Kidney (tissue), 14 donors: ENCODE data around the gene PLEKHF1. TPM values are rescaled to one million over a fixed set of nuclear protein-coding genes. Genes with fewer than 3 reads are reported as not detected.

Experiments
- DNase-seq, 5 donors: peaks; one replicate each; pipeline ENCODE4 v3.0.0-alpha.2; 2013 to 2020
- FAIRE-seq: peaks from 2 replicates; lab custom pipeline; 2012; peaks lifted over from hg19 to GRCh38; lab: Jason Lieb, UNC
- H3K27ac ChIP-seq, 2 donors: one replicate each; pipeline ENCODE4 v1.7.0; 2013; ENCODE audit warnings: low read depth in 2 of 2, low read length in 2 of 2, inconsistent platforms in 1 of 2
- H3K27me3 ChIP-seq: one replicate; pipeline ENCODE4 v1.7.1; 2013; ENCODE audit warnings: low read length, inconsistent platforms; ENCODE audit not compliant: control insufficient read depth, insufficient read depth
- H3K36me3 ChIP-seq, 3 donors: one replicate each; pipeline versions ENCODE4 v1.7.0 to v1.7.1; 2013; ENCODE audit warnings: low read length in 3 of 3, control low read depth in 1 of 3, inconsistent platforms in 1 of 3; ENCODE audit not compliant: insufficient read depth in 3 of 3, control insufficient read depth in 2 of 3
- H3K4me1 ChIP-seq, 3 donors: one replicate each; pipeline versions ENCODE4 v1.7.0 to v1.7.1; 2013; ENCODE audit warnings: low read length in 3 of 3, inconsistent platforms in 1 of 3, low read depth in 1 of 3; ENCODE audit not compliant: control insufficient read depth in 2 of 3, insufficient read depth in 2 of 3
- H3K4me3 ChIP-seq, 3 donors: one replicate each; pipeline versions ENCODE4 v1.7.0 to v1.8.1; 2013; ENCODE audit warnings: low read length in 3 of 3, control low read depth in 1 of 3, inconsistent platforms in 1 of 3
- H3K9ac ChIP-seq, 3 donors: one replicate each; pipeline versions ENCODE4 v1.7.0 to v1.7.1; 2013; ENCODE audit warnings: low read length in 3 of 3, control low read depth in 1 of 3, inconsistent platforms in 1 of 3
- H3K9me3 ChIP-seq, 3 donors: one replicate each; pipeline versions ENCODE4 v1.7.0 to v1.7.1; 2013; ENCODE audit warnings: low read length in 3 of 3, control low read depth in 1 of 3, inconsistent platforms in 1 of 3; ENCODE audit not compliant: control insufficient read depth in 2 of 3, insufficient read depth in 1 of 3
- intact Hi-C: fragments of 100-400 bp; cut with DNase I; formaldehyde crosslinking; loops from one replicate; pipeline ENCODE4 v1.11.1; 2022
- polyA plus RNA-seq: library from polyadenylated mRNA; stranded (reverse); fragments of 350-450 nt; fragmentation: Illumina TruSeq; extraction: RNeasy Lipid Tissue Mini Kit (QIAGEN cat#74804); gene quantifications from one replicate; pipeline ENCODE4 v1.2.3, GENCODE V29; 2014; ENCODE audit warnings: low read depth, low replicate concordance; ENCODE audit not compliant: insufficient read depth
- total RNA-seq: library from RNA; stranded (reverse); fragmentation: NEBNext Ultra II Directional; extraction: Animal tissue kit (Norgen Biotek cat#: 25700); gene quantifications from one replicate; pipeline ENCODE4 v1.2.1, GENCODE V29; 2021
- TF ChIP-seq, protein P1 (sequence below): IDR thresholded peaks from 3 replicates; pipeline ENCODE4 v1.5.1; 2012; ENCODE audit warnings: mild to moderate bottlenecking, moderate library complexity, borderline replicate concordance; ENCODE audit not compliant: insufficient read depth; ENCODE audit errors: extremely low read depth
- donor health status: control.
- donor health status: control.
- donor health status: control.
- donor health status: control.
- donor health status: control.
- donor health status: DM: yes; HTN: yes; CAD: no.
- donor health status: Normal renal cell carcinoma (clear cell type).

Gene PLEKHF1
- total and polyA plus RNA-seq, 2 donors from 2014 or later: 7.1 to 11.7 TPM

DNA sequence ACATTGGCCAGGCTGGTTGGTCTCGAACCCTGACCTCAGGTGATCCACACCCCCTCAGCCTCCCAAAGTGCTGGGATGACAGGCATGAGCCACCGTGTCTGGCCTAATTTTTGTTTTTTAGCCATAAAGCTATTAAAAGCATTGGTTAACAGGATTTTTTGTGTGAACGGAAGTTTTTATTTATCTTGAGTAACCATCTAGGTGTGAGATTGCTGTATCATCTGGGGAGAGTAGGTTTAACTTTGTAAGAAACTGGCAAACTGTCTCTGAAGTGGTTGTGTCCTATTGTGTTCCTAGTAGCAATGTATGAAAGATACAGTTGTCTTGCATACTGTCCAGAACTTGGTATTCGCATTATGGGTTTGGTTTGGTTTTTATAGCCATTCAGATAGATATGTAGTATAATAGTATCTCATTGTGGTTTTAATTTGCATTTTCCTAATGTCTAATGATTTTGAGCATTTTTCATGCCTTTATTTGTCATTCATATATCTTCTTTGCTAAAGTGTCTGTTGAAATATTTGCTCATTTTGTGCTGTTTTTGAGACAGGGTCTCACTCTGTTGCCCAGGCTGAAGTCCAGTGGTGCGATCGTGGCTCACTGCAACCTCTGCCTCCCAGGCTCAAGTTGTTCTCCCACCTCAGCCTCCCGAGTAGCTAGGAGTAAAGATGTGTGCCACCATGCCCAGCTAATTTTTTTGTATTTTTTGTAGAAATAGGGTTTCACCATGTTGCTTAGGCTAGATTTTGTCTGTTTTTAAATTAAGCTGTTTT lies 13.5 kb upstream of the PLEKHF1 start:
- no peak overlapping the region for H3K27ac ChIP-seq
- TF ChIP-seq, protein P1, sequence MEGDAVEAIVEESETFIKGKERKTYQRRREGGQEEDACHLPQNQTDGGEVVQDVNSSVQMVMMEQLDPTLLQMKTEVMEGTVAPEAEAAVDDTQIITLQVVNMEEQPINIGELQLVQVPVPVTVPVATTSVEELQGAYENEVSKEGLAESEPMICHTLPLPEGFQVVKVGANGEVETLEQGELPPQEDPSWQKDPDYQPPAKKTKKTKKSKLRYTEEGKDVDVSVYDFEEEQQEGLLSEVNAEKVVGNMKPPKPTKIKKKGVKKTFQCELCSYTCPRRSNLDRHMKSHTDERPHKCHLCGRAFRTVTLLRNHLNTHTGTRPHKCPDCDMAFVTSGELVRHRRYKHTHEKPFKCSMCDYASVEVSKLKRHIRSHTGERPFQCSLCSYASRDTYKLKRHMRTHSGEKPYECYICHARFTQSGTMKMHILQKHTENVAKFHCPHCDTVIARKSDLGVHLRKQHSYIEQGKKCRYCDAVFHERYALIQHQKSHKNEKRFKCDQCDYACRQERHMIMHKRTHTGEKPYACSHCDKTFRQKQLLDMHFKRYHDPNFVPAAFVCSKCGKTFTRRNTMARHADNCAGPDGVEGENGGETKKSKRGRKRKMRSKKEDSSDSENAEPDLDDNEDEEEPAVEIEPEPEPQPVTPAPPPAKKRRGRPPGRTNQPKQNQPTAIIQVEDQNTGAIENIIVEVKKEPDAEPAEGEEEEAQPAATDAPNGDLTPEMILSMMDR: no peak
- no peaks in the 10 kb centered on the region for H3K4me1 ChIP-seq
- peaks cover 0 to 6% (median 0%) of the 10 kb centered on the region in 3 donors for H3K9me3 ChIP-seq
- DNase-seq (no peak), FAIRE-seq (no peak)
- H3K27me3 ChIP-seq: no peaks in the 10 kb centered on the region
- H3K9ac ChIP-seq: no peak overlapping the region
- H3K4me3 ChIP-seq: no peak overlapping the region
- no peaks in the 10 kb centered on the region for H3K36me3 ChIP-seq
- intact Hi-C loops: no loop called here

DNA sequence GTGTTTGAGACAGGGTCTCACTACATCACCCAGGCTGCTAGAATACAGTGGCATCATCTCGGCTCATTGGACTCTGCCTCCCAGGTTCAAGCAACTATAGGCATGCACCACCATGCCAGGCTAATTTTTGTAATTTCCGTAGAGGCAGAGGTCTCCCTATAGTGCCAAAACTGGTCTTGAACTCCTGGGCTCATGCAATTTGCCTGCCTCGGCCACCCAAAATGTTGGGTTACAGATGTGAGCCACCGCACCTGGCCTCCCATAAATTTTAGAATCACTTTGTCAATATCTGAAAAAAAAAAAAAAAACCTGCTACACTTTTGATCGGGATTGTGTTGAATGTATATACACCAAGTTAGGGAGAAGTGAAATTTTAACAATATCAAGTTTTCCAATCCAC lies 11.9 kb upstream of the PLEKHF1 start:
- Histone ChIP-seq H3K4me3 (no peak overlapping the region), H3K27ac (no peak overlapping the region), H3K36me3 (no peaks in the 10 kb centered on the region), H3K4me1 (no peaks in the 10 kb centered on the region), H3K9ac (no peak overlapping the region), H3K9me3 (peaks cover 0 to 6% (median 0%) of the 10 kb centered on the region in 3 donors), H3K27me3 (no peaks in the 10 kb centered on the region)
- TF ChIP-seq, protein P1: no peak
- intact Hi-C loops: no loop called here
- FAIRE-seq (no peak), DNase-seq (no peak)

DNA sequence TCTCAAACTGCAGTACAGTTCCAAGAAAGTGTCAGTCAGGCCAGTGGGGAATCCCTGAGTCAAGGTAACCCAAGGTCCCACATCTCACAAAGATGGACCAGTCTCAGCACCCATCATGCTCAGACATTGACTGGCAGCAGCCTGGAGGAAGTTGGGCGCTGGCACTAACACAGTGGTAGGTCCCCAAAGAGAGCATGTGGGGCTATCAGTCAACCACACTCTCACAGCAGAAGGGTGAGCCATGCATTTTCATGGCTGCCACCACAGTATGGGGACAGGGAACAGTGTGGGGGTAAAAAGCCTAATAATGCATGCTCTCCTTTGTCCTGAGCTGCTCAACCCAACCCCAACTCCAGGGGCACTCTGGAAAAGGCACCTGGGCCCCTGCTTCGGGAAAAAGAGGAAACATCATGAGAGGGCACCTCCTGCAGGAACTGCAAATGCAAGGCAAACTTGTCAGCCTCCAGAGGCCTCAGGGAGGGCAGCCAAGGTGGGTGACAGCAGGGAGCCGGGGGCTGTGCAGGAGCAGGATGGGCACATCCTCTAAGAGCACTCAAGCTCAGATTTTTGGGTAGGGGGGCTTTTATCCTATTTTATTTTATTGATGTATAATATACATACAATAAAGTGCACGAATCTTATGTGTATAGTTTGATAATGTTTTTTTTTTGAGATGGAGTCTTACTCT lies 9.5 kb upstream of the PLEKHF1 start:
- intact Hi-C loops: no loop called here
- DNase-seq: no peak

More for the DNA sequence above, 9.5 kb upstream of the PLEKHF1 start:
- H3K27ac ChIP-seq: no peak overlapping the region
- H3K9me3 ChIP-seq: peaks cover 0 to 6% (median 0%) of the 10 kb centered on the region in 3 donors
- FAIRE-seq: no peak
- H3K4me3 ChIP-seq: no peak overlapping the region
- no peaks in the 10 kb centered on the region for H3K36me3 ChIP-seq
- H3K9ac ChIP-seq: no peak overlapping the region
- H3K27me3 ChIP-seq: no peaks in the 10 kb centered on the region
- H3K4me1 ChIP-seq: no peaks in the 10 kb centered on the region
- TF ChIP-seq, protein P1: no peak
